Lower lobe of right lung (tissue), 2 donors: Measurements from ENCODE around the gene HSD11B2. TPM values are rescaled to one million over a fixed set of nuclear protein-coding genes. Genes with fewer than 3 reads are reported as not detected.

ENCODE experiments used
- ATAC-seq, 2 donors: fragments of 200-7000 bp; cut with Tn5 transposase; one replicate each; pipeline ENCODE4 v1.9.1; 2020 to 2022; ENCODE audit warnings: mild to moderate bottlenecking in 2 of 2, moderate library complexity in 2 of 2
- DNase-seq: peaks from one replicate; pipeline ENCODE4 v3.0.0-alpha.2; 2020
- H3K27ac ChIP-seq: fragments of 200-600 bp; one replicate; pipeline ENCODE4 v1.8.0; 2022
- H3K27me3 ChIP-seq: fragments of 200-600 bp; one replicate; pipeline ENCODE4 v1.8.0; 2022; ENCODE audit warnings: low read depth
- H3K36me3 ChIP-seq: fragments of 200-600 bp; one replicate; pipeline ENCODE4 v1.8.0; 2022; ENCODE audit warnings: mild to moderate bottlenecking
- H3K4me1 ChIP-seq: fragments of 200-600 bp; one replicate; pipeline ENCODE4 v1.8.0; 2022
- H3K4me3 ChIP-seq: fragments of 200-600 bp; one replicate; pipeline ENCODE4 v1.8.0; 2022; ENCODE audit warnings: mild to moderate bottlenecking
- H3K9me3 ChIP-seq: fragments of 200-600 bp; one replicate; pipeline ENCODE4 v1.8.0; 2022
- intact Hi-C: fragments of 100-400 bp; cut with DNase I; formaldehyde crosslinking; loops from one replicate; pipeline ENCODE4 v1.11.0; 2022
- total RNA-seq: library from RNA; stranded (reverse); fragmentation: NEBNext Ultra II Directional; extraction: Animal tissue kit (Norgen Biotek cat#: 25700); gene quantifications from one replicate; pipeline ENCODE4 v1.2.1, GENCODE V29; 2021
- TF ChIP-seq, protein P1 (sequence below): fragments of 200-600 bp; IDR thresholded peaks from one replicate; pipeline ENCODE4 v1.8.0; 2022; ENCODE audit warnings: antibody characterized with exemption, mild to moderate bottlenecking
- donor health status: DM: no; HTN: yes; CAD: no; lungs with severe emphysema.

Gene HSD11B2
- total RNA-seq, 1 donor from 2014 or later, result 2.9 TPM

GRCh38 chr16:67397036-67397801 lies 33.7 kb upstream of the HSD11B2 start:
- peak; percentile 45 for DNase-seq
- no peak for ATAC-seq
- Histone ChIP-seq H3K27me3 (peaks cover 7% of the 10 kb centered on the region), H3K4me1 (peaks cover 61% of the 10 kb centered on the region), H3K4me3 (no peak overlapping the region), H3K9me3 (no peaks in the 10 kb centered on the region), H3K27ac (peak overlapping the region; percentile 69), H3K36me3 (no peaks in the 10 kb centered on the region)
- TF ChIP-seq, protein P1, sequence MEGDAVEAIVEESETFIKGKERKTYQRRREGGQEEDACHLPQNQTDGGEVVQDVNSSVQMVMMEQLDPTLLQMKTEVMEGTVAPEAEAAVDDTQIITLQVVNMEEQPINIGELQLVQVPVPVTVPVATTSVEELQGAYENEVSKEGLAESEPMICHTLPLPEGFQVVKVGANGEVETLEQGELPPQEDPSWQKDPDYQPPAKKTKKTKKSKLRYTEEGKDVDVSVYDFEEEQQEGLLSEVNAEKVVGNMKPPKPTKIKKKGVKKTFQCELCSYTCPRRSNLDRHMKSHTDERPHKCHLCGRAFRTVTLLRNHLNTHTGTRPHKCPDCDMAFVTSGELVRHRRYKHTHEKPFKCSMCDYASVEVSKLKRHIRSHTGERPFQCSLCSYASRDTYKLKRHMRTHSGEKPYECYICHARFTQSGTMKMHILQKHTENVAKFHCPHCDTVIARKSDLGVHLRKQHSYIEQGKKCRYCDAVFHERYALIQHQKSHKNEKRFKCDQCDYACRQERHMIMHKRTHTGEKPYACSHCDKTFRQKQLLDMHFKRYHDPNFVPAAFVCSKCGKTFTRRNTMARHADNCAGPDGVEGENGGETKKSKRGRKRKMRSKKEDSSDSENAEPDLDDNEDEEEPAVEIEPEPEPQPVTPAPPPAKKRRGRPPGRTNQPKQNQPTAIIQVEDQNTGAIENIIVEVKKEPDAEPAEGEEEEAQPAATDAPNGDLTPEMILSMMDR, result no peak
- intact Hi-C loops, result no loop called here

GRCh38 chr16:67397812-67398545 lies 32.9 kb upstream of the HSD11B2 start:
- intact Hi-C loops, result no loop called here
- H3K36me3 ChIP-seq, result no peaks in the 10 kb centered on the region
- H3K4me3 ChIP-seq, result no peak overlapping the region
- H3K27ac ChIP-seq, result peak overlapping the region; percentile 69
- DNase-seq, result peak; percentile 39
- TF ChIP-seq, protein P1, result no peak
- peaks cover 53% of the 10 kb centered on the region for H3K4me1 ChIP-seq
- H3K9me3 ChIP-seq, result no peaks in the 10 kb centered on the region
- no peak for ATAC-seq
- peaks cover 2% of the 10 kb centered on the region for H3K27me3 ChIP-seq

DNA sequence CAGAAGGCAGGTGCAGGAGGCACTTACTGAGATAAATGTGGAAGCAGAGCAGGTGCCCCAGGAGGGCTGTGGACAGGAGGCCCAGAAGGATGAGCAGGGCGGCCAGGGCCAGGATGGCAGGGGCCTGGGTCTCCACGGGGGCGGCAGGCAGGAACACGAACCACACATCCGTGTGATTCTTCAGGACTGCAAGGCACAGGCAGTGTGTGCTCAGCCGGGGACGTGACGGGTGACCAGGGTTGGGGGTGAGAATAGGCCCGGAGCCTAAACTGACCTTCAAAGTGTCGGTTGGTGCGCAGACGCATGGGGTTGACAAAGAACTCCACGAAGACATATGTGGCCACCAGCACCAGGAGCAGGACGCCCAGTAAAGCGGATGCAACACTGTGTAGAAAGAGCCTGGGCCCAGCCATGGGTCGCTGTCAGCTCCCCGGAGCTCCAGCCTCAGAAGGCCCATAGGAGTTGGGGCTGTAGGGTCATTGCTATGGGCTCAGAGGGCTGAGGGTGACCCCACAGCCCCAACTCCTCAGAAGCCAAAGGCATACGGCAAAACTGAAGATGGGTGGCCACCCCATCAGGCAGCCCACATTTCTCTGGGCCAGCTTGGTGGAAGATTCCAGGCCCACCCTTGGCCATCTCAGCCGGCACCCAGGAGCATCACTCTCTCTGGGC lies 32.2 kb upstream of the HSD11B2 start:
- H3K27me3 ChIP-seq, result no peaks in the 10 kb centered on the region
- intact Hi-C loops, result no loop called here
- H3K4me3 ChIP-seq, result peak overlapping the region; percentile 33
- no peaks in the 10 kb centered on the region for H3K36me3 ChIP-seq
- H3K9me3 ChIP-seq, result no peaks in the 10 kb centered on the region
- H3K4me1 ChIP-seq, result peaks cover 51% of the 10 kb centered on the region
- TF ChIP-seq, protein P1, result no peak
- DNase-seq (peak; percentile 41), ATAC-seq (no peak)
- H3K27ac ChIP-seq, result no peak overlapping the region

GRCh38 chr16:67399218-67399733 lies 31.6 kb upstream of the HSD11B2 start:
- H3K27ac ChIP-seq, result no peak overlapping the region
- H3K4me3 ChIP-seq, result peak overlapping the region; percentile 33
- ATAC-seq, result peak; percentile 67 to 71
- H3K4me1 ChIP-seq, result peaks cover 51% of the 10 kb centered on the region
- no peaks in the 10 kb centered on the region for H3K36me3 ChIP-seq
- H3K9me3 ChIP-seq, result no peaks in the 10 kb centered on the region
- no peaks in the 10 kb centered on the region for H3K27me3 ChIP-seq
- intact Hi-C loops, result no loop called here
- peak; percentile 73 for DNase-seq
- TF ChIP-seq, protein P1, result peak; percentile 87
